Lower lobe of right lung (tissue), 2 donors: Measurements from ENCODE around the gene KCNQ1. TPM values are rescaled to one million over a fixed set of nuclear protein-coding genes. Genes with fewer than 3 reads are reported as not detected.

Experiments used
- ATAC-seq, 2 donors: fragments of 200-7000 bp; cut with Tn5 transposase; one replicate each; pipeline ENCODE4 v1.9.1; 2020 to 2022; ENCODE audit warnings: mild to moderate bottlenecking in 2 of 2, moderate library complexity in 2 of 2
- DNase-seq: peaks from one replicate; pipeline ENCODE4 v3.0.0-alpha.2; 2020
- H3K27ac ChIP-seq: fragments of 200-600 bp; one replicate; pipeline ENCODE4 v1.8.0; 2022
- H3K27me3 ChIP-seq: fragments of 200-600 bp; one replicate; pipeline ENCODE4 v1.8.0; 2022; ENCODE audit warnings: low read depth
- H3K36me3 ChIP-seq: fragments of 200-600 bp; one replicate; pipeline ENCODE4 v1.8.0; 2022; ENCODE audit warnings: mild to moderate bottlenecking
- H3K4me1 ChIP-seq: fragments of 200-600 bp; one replicate; pipeline ENCODE4 v1.8.0; 2022
- H3K4me3 ChIP-seq: fragments of 200-600 bp; one replicate; pipeline ENCODE4 v1.8.0; 2022; ENCODE audit warnings: mild to moderate bottlenecking
- H3K9me3 ChIP-seq: fragments of 200-600 bp; one replicate; pipeline ENCODE4 v1.8.0; 2022
- CTCF ChIP-seq: fragments of 200-600 bp; IDR thresholded peaks from one replicate; pipeline ENCODE4 v1.8.0; 2022; ENCODE audit warnings: antibody characterized with exemption, mild to moderate bottlenecking
- intact Hi-C: fragments of 100-400 bp; cut with DNase I; formaldehyde crosslinking; loops from one replicate; pipeline ENCODE4 v1.11.0; 2022
- total RNA-seq: library from RNA; stranded (reverse); fragmentation: NEBNext Ultra II Directional; extraction: Animal tissue kit (Norgen Biotek cat#: 25700); gene quantifications from one replicate; pipeline ENCODE4 v1.2.1, GENCODE V29; 2021
- donor health status: DM: no; HTN: yes; CAD: no; lungs with severe emphysema.

Gene KCNQ1
- total RNA-seq, 1 donor from 2014 or later, result 51.0 TPM

GRCh38 chr11:2734181-2735052 is 289.6 kb downstream of the KCNQ1 start:
- no peak for TF ChIP-seq CTCF
- no peak overlapping the region for H3K27ac ChIP-seq
- H3K9me3 ChIP-seq, result no peaks in the 10 kb centered on the region
- no peaks in the 10 kb centered on the region for H3K36me3 ChIP-seq
- ATAC-seq (no peak), DNase-seq (no peak)
- H3K27me3 ChIP-seq, result no peaks in the 10 kb centered on the region
- intact Hi-C loops, result no loop called here
- peaks cover 5% of the 10 kb centered on the region for H3K4me1 ChIP-seq
- no peak overlapping the region for H3K4me3 ChIP-seq

- H3K27ac ChIP-seq, result no peak overlapping the region
- TF ChIP-seq CTCF, result no peak
- intact Hi-C loops, result no loop called here
These were observed 290.3 kb downstream of the KCNQ1 start for GRCh38 chr11:2735053-2735589.

GRCh38 chr11:2736577-2737225 is 291.9 kb downstream of the KCNQ1 start:
- ATAC-seq (no peak), DNase-seq (no peak)
- no peak overlapping the region for H3K4me3 ChIP-seq
- no peak for TF ChIP-seq CTCF
- intact Hi-C loops, result no loop called here
- no peaks in the 10 kb centered on the region for H3K36me3 ChIP-seq
- no peaks in the 10 kb centered on the region for H3K9me3 ChIP-seq
- H3K27ac ChIP-seq, result no peak overlapping the region
- no peaks in the 10 kb centered on the region for H3K27me3 ChIP-seq
- H3K4me1 ChIP-seq, result peaks cover 5% of the 10 kb centered on the region

More at GRCh38 chr11:2735053-2735589, 290.3 kb downstream of the KCNQ1 start:
- Histone ChIP-seq H3K27me3 (no peaks in the 10 kb centered on the region), H3K4me3 (no peak overlapping the region), H3K9me3 (no peaks in the 10 kb centered on the region), H3K36me3 (no peaks in the 10 kb centered on the region), H3K4me1 (peaks cover 5% of the 10 kb centered on the region)
- ATAC-seq, result no peak
- DNase-seq, result no peak

GRCh38 chr11:2737226-2737590 is 292.4 kb downstream of the KCNQ1 start:
- Histone ChIP-seq H3K4me3 (no peak overlapping the region), H3K27me3 (no peaks in the 10 kb centered on the region), H3K9me3 (no peaks in the 10 kb centered on the region), H3K36me3 (no peaks in the 10 kb centered on the region), H3K4me1 (peaks cover 5% of the 10 kb centered on the region), H3K27ac (no peak overlapping the region)
- no peak for DNase-seq
- TF ChIP-seq CTCF, result no peak
- intact Hi-C loops, result no loop called here
- no peak for ATAC-seq

GRCh38 chr11:2737866-2738265 is 293.1 kb downstream of the KCNQ1 start:
- H3K4me1 ChIP-seq, result peaks cover 5% of the 10 kb centered on the region
- no peak overlapping the region for H3K4me3 ChIP-seq
- DNase-seq (no peak), ATAC-seq (no peak)
- intact Hi-C loops, result no loop called here
- H3K36me3 ChIP-seq, result no peaks in the 10 kb centered on the region
- no peaks in the 10 kb centered on the region for H3K27me3 ChIP-seq
- H3K27ac ChIP-seq, result no peak overlapping the region
- H3K9me3 ChIP-seq, result no peaks in the 10 kb centered on the region
- TF ChIP-seq CTCF, result no peak
